Activated CD8-positive, alpha-beta memory T cell treated with anti-CD3 and anti-CD28 coated beads, Interleukin-2, amount 50 U/mL, for 1 hour (primary cell): ENCODE measurements around the gene KCNIP4.

ENCODE experiments used
- DNase-seq: peaks from one replicate; pipeline ENCODE4 v3.0.0-alpha.2; 2020; ENCODE audit errors: extremely low read depth

Gene KCNIP4

DNA sequence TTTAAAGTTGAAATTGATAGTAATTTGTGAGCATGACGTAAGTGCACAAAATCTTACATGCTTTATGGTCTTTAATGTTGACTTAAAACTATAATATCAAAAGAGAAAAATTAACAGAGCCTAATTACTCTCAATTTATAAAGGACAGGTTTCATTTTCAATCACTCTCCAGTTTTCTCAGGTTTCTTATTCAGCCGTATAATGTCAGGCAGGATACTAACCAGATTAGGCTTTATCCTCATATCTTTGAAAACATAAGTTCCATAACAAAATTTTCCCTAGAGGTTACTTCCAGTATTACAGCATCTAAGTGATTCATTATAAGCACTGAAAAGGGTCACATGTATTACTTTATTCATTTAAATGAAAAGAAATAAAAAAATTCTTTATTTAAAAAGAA is 756.2 kb downstream of the KCNIP4 start:
- no peak for DNase-seq

DNA sequence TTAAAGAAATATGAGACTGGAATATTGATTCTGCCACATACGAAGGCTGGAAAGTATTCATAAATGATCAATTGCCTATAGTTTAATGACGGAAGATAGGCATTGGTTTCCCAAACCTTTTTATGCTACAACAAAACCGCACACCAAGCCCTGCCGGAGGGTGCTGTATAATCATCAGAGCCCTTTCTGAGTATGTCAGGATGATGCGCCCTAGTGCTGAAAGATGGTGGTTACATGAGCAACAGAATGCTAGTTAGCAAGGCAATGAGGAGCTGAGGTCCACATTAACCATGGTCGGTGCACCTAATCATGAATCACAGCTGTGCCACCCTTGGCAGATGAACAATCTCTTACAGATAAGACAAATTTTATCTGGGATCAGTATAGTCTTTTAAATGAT is 757.3 kb downstream of the KCNIP4 start:
- DNase-seq, result no peak

DNA sequence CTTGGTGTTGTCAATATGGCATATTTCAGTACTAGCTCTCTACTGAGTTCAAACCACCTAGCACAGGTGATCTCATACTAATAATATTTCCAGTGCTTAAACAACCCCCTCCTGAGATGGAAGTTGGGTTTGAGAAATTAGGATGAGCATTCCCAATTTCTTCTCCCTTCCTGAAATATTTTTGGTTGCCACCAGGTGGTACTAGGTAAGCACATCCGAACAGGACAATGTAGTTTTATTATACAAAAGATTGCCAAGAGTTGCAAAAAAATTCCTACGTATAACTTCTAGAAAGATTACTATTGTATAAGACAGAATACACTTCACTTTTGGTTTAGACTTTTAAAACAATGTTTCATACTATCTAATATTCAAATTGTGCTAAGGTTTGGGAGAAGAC is 763.8 kb downstream of the KCNIP4 start:
- no peak for DNase-seq

DNA sequence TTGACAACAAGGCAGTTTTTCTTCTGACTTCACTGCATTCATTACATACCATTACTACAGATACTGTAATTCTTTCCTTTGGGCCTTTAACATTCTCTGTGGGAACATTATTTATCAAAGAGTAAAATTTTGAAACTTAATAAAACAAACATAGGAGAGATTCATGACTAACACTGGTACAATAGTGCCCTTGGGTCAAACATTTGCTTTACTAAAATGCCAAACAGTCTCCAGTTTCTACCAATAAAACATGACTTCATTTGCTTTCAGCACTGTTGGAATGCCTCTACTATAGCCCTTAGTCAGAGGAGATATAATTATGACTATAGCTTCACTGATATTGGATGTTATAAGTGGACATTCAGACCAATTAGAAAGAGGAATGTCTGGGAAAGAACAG is 766.9 kb downstream of the KCNIP4 start:
- no peak for DNase-seq

DNA sequence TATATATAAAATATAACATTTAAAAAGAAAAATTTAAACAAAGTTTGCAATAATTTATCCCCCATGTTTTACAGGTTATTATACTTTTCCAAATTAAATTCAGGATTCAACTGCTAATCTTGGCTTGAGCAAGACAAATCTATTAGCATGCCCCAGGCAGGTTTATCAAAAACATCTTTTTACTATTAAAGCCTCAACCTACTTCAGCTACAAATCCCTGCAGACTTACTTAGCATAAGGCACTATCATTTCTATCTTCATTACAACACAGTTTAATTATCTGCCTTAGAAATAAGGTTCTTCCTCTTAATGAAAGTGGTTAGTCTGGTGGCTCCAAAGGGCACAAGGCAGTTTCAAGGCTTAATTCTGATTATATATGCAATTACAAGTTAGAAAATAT is 770.7 kb downstream of the KCNIP4 start:
- no peak for DNase-seq

DNA sequence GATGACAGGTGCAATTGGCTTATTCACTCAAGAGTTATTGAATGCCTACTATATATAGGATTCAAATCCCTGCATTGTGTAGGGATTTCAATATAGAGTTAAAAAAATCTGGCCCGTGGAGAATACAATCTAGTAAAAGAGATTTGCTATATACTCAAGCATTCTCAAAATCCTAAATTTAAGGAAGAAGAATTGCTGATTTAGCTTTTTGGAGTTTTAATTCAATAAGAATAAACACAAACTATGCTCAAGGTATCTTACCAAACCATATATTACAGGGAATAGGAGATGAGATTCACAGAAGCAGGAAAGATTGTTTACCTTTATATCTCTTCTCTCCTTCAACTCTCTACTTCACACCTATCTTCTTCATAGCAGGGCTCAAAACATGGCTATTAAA is 771.5 kb downstream of the KCNIP4 start:
- DNase-seq, result no peak

DNA sequence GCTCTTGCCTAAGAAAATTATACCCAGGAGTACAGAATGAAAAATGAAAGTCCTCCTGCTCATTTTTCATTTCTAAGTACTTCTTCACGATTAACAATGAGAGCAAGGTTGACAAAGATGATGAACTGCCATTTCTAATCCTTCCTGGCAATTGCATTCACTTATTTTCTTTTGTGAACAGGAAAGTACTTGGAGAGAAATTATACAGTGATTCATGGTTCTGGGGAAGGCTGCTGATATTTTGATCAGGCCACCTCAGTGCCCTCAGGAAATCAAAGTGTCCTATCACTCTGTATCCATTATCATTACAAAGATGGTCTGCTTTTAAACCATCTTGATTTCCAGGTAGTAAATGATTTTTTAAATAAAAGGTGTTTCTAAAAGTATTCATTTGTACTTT is 780.9 kb downstream of the KCNIP4 start:
- DNase-seq, result no peak

DNA sequence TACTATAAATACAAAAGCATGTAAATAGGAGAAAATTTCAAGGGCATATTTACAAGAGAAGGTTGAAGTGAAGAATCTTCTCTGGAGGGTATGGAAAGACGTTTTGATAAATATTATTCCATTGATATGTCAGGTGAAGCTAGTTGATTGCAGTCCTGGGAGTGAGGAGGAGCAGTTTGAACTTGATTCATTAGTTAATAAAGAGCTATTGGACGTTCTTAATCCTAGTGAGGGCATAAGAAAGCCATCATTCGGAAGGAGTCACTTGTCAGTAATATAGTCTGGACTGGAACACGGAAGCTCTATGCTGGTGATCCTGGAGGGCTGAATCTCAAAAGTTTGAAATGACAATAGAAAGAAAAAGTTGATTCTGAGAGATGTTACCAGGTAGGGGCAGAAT is 793.2 kb downstream of the KCNIP4 start:
- no peak for DNase-seq

DNA sequence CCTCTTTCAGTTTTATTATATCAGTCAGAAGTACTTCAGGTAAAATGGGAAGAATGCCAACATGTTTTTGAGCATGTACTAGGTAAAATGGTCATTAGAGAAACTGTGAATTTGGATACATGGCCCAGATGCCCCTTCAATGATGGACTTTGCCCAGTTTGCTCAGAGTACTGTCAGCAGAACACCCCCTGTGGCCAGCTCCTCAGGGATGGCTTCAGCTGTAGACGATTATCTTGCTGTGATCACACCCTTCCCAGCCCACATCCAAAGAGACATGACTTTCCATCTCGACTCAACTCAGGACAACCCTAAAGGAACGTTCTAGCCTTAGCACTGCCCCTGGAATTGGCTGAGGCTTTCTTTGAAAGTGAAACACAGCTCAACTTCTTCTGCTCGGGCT is 809.2 kb downstream of the KCNIP4 start:
- no peak for DNase-seq

DNA sequence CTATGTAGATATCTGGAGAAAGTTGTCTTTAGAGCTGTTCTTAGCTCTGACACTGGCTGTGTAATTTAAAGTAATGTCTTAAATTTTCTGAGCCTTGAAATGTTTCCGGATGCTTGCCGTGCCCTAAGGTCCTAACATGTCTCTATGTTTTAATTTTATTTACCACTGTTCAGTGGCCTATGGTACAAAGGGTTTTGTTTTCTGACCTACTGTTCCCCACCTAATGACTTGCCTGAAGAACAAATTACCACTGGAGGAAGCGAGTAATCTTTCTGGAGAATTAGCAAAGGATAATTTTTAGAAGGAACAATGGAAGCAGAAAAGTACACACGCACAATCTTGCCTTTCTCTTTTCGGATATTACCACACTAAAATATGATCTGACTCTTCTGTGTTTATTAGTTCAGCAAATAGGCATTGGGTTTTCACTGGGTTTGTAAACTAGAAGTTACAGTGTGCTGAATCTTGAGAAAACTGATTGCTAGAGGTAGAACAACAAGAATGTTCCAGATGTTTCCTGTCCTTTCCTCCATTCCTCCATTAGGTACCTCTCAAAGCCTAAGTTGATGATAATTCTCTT is 812.4 kb downstream of the KCNIP4 start:
- DNase-seq, result no peak

DNA sequence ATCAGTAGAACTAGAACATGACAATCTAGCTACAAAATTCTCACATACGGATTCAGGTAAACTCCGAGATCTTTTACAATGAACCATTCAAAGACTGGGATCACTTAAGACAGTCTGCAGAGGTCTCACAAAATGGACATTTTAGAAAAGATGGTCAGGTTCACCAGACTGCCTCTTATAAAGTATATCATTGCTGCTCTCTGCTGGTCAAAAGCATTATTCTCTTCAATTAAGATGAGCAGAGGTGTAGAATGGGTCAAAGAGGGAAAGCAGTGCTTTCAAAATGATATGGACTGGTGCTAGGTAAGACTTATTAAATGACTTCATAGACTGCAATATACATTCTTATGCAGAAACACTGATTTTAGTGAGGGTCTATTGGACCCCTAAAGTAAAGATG is 813.6 kb downstream of the KCNIP4 start:
- no peak for DNase-seq

DNA sequence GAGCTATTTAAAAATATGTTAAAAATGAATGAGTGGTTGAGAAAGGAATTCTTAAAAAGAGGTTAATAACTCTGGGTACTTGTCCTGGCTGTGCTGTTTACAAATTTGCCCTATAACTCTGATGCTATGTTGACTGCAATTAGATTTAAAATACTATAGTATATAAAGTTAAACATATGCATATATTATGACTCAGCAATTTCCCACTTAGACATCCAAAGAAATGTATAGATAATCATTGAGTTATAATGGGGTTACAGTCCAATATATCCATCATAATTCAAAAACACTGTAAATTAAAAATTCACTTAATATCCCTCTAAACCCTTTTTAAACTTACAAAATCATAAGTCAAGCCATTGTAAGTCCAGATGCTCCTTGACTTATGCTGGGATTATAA is 818.0 kb downstream of the KCNIP4 start:
- DNase-seq, result no peak

DNA sequence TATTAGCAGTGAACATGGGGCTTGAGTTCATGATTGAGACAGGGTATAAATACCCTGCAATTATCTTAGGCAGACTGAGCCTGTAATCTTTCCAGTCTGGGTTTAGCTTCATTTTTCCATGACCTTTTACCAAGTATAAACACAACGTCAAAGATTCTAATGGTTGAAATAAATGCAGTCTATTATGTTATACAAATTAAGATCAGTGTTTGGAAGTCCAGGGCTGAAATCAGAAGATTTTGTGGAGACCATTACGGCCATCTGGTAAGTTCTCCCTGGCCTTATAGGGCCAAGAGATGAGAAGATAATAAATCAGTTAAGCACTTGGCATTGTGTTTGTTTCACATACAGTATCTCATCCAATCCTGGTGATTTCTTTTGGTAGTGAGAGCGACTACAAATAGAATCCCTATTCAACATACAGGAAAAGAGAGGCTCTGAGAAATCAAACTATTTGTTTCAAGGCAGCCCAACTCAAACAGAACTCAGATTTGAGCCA is 822.5 kb downstream of the KCNIP4 start:
- DNase-seq, result no peak

DNA sequence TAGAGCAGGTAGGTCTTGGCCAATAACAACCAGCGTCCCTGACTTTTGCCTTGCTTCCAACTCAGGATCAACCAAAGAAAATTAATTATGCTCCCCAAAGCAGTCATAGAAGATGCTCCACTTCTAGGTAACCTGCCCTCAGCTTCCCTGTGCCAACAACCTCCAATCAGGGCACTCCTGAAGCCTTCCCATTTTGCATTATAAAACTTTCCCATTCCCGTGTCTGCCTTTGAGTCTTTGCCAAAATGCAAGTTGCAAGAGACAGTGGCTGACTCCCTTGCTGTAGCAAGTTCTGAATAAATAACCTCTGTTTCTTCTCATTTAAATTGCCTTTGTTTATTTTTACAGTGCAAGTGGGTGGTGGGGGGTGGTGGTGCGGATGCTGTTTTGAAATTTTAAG is 830.3 kb downstream of the KCNIP4 start:
- no peak for DNase-seq

DNA sequence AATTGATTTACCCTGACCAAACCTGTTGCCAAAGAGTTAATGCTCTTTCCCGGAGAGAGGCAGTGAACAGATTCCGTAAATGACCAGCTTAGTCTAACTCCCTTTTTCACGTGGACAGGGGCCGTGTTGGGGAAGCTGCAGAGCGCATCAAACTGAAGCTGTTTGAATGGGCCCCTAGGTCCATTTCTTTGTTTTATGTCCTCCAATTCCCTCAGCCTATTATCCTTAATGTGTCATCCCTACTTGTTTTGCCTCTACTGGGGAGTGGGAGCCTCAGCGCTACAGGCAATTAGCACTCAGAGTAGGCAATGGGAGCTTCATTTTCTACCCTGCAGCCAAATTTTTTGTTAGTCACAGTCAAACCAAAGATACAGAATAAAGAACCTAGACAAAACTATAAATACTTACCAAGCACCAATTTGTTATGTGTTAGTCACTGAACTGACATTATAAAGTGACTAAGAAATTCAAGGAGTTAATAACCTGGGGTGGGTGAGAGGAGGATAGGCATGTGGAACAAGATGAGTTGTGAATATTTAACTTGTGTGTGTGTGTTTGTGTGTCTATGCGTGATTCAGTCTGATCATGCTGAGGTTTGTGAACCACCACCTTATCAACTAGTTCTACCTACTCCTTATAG is 830.9 kb downstream of the KCNIP4 start:
- DNase-seq, result no peak

DNA sequence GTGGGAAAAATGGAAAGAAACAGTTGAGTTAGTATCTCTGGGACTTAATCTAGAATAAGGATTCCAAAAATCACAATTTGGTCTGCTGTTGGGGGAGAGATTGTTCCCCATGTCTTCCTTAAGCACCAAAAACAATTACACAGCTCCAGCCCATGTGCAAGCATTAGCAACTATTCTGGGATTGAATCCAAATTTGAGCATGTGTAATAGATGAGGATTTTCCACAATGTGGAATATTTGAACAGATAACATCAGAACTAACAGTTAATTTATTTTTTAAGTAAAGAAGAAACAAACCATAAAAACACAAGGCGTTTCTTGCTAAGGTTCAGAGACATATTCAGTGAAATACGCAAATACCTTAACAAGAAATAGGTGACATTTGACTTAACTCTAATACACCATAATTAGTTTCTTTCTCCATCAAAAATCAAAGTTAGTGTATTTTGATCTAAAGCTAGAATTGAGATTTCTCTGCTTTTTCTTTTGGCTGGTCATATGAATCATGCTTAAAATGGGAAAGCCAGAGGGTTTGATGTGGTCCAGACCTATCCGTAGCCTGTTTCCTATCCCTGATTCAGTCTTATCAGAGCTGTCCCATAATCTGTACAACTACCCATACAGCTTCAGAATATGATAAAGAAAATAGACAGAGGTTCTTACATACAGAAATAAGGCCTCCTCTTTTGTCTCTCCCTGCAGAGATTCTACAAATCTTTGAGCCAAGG is 834.9 kb downstream of the KCNIP4 start:
- no peak for DNase-seq

DNA sequence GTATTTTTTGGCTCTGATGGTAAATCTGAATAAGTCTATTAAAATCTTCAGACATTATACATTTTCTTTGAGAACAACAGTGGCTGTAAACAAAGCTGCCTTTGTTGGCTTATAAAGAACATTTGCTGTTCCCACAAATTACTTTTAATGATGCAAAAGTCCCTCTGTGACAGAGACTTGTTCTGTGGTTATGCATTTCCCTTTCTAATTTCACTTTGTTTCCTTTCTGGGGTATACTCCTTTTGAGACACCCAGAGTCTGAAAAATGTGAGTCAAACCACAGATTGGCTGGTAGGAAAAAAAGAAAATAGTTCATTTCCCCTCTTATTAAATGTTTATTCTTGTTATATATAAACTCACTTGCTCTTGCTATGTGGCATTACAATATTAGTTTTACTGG is 845.9 kb downstream of the KCNIP4 start:
- DNase-seq, result no peak

DNA sequence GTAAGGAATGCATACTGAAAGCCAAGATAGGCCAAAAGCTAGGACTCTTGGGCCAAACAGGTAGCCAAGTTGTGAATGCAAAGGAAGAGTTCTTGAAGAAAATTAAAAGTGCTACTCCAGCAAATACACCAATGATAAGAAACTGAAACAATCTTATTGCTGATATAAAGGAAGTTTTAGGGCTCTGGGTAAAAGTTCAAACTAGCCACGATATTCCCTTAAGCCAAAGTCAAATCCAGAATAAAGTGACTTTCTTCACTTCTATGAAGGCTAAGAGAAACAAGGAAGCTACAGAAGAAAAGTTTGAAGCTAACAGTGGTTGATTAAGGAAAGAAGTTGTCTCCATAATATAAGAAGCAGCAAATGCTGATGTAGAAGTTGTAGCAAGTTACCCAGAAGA is 850.7 kb downstream of the KCNIP4 start:
- no peak for DNase-seq

DNA sequence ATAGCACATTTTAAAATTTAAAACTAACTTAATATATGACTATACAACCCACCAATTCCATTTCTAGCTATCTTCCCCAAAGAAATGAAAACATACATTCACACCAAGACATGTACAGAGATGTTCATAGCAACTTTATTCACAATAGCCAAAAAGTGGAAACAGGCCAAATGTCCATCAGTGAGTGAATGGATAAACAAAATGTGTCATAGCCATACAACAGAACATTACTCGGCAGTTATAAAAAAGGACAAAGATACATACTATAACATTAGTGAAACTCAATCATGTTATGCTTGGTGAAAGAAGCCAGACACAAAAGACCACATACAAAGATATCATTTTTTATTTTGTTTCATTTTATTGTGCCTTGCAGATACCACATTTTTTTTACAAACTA is 851.5 kb downstream of the KCNIP4 start:
- DNase-seq, result no peak

DNA sequence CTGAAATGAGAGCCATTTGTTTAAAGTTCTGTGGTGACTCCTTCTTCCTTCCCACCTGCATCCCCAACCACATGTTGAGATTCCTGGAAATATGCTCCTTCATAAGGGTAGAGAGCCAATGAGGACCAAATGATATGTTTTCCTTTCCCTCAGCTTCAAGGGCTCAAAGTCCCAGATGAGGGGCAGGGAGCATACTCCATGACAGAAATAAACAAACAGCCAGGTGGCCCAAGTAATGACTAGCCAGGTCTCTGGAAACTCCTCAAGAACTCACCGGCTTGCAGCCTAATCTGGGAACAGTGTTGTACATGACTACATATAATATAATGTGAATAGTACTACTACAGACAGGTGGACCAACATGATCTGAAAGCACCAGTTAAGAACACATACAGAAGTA is 856.0 kb downstream of the KCNIP4 start:
- DNase-seq, result no peak

DNA sequence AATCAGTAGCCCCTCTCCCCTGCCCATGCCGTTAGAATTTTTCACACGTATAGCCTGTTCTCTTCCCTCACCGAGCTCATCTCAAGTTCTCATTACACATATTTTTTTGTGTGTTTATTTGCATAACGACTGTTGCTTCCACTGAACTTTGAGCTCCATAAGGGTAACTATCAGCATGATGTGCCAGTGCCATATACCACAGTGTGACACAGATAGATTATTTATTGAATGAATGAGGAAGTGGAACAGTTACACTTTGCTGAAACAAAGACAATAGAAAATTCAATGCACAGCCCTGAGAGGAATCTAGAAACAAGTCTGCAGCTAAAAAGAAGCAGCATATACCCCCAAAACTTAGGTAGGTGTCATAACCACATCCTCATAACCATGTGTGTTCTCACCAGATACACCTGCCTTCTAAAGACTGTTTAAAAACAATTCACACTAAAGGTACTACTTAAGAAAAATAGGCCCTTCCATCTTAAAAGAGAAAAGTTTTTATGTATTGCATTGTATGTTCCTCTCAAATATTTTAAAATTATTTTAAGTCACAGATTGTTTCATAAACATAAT is 858.4 kb downstream of the KCNIP4 start:
- no peak for DNase-seq

DNA sequence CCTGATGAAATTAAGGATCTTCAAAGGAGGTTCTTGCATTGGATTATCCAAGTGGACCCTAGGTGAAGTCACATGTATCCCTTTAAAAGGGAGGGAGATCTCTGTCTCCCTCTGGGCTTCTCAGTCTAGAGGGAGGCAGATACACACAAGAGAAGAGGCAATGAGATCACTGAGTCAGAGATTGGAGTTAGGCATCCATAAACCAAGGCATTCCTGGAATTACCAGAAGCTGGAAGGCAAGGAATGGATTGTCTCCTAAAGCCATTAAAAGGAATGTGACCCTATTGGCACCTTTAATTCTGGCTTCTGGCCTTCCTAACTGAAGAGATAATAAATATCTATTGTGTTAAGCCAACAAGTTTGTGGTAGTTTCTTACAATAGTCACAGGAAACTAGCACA is 865.2 kb downstream of the KCNIP4 start:
- DNase-seq, result no peak

DNA sequence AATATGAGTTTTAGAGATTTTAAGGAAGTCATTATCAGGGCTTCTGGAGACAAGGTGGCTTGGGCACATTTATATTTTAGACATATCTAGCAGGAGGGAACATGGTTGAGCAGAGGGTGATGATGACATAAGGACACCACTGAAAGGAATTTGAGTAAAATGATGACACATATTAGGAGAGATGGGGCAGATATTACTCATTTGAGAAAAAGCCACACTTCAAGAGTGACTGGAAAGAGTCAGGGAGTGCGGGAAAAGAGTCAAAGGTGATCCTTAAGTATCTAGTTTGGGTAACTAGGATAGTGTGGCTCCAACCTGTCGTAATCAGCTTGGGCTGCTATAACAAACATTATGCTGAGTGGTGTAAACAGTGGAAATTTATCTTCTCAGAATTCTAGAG is 870.6 kb downstream of the KCNIP4 start:
- no peak for DNase-seq
